Stimulated activated CD4-positive, alpha-beta T cell treated with anti-CD3 and anti-CD28 coated beads, Interleukin-4, amount 100 ng/mL, for 1 hour (primary cell): ENCODE measurements around the gene UMPS.
"Not testable (repeated sequence)": the region's sequence is repeated elsewhere in the genome, so short reads cannot be mapped to it uniquely, and the experiment has no call there.

Experiments
- DNase-seq: peaks from one replicate; pipeline ENCODE4 v3.0.0-alpha.2; 2020

Gene UMPS

DNA sequence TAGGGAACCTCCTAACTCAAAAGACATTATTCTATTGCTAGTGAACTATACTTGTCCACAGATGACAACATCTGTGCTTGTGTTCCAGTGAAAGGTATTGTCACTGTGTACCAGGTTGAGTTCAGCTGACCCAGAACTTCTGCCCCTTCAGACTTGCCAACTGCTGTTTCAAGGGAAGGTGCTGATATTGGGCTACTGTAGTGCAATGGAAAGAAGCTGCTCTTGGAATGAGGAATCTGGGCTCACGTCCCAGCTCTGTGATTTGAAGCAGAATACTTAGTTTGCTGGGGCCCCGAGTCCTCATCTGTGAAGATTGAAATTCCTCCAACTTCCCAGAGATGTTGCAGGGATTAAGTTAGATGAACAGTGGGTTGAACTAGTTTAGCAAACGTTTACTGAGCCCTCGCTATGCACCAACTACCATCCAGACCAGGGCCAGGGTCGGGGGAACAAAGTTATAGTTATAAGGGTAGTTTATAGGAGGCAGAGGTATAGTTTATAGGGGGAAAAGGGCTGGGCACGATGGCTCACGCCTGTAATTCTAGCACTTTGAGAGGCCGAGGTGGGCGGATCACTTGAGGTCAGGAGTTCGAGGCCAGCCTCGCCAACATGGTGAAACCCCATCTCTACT is 15.9 kb upstream of the UMPS start:
- DNase-seq, result no peak

DNA sequence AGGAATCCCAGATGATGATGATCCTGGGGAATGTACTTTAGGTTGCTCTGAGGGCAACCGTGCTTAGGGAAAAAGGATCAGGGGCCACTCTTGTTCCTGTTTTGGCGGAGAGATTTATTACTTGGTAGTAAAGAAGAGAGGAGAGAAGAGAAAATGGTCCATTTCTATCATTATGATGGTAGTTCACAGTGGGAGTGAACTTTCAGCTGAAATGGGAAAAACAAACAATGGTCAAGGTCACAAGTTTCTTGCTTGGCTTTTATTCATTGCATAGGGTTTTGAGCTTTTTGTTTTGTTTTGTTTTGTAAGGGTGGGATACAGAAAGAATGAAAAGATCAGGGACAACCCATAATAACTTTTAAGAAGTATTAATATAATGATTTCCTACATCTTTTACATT is 7.7 kb upstream of the UMPS start:
- DNase-seq, result no peak

GRCh38 chr3:124730941-124731297 is 667 bp downstream of the UMPS start:
- DNase-seq, result peak; percentile 13

DNA sequence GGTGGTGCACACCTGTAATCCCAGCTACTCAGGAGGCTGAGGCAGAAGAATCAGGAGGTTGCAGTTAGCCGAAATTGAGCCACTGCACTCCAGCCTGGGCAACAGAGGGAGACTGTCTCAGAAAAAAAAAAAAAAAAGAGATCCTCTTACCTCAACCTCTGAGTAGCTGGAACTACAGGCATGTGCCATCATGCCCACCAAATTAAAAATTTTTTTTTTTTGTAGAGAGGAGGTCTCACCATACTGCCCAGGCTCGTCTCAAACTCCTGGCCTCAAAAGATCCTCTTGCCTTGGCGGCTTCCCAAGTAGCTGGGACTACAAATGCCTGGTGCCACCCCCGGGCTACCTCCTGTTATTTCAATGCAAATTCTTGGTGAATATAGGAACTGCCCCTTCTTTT is 1.5 kb downstream of the UMPS start:
- no peak for DNase-seq

- DNase-seq, result no peak
These were observed 10.8 kb downstream of the UMPS start for GRCh38 chr3:124741027-124741426.

GRCh38 chr3:124745756-124746155 is 15.5 kb downstream of the UMPS start:
- no peak for DNase-seq

GRCh38 chr3:124747111-124747981 is 17.1 kb downstream of the UMPS start:
- no peak for DNase-seq

DNA sequence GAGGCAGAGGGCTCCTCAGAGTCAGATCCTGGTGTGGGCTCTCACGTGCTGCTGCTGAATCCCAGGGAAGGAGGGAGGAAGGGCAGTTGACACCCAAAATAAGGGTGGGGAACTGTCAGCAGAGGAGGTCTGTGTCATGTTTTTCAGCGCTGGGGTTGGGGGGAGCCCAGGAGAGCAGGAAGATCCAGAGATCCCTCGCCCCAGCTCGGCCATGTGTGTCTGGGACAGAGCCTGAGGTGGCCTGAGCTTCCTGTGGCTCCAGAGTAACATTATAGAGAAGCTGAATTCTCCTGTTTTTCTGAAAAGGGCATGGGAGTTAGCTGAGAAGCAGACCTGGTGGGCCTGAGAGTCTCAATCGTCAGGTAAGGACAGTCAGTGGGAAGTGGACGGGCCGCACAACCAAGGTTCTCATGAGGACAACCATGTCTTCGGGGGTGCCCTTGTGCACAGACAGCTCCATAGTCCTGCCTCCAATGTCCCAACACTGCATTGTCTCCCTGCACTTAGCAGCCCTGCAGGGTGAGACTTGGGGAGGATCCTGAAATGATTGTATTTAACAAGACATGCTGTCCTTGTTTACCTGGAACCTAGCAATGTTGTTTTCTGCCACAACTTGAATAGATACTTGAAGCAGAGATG is 18.4 kb downstream of the UMPS start:
- no peak for DNase-seq

- not testable (repeated sequence) for DNase-seq
These were observed 19.6 kb downstream of the UMPS start for GRCh38 chr3:124749877-124750276.

DNA sequence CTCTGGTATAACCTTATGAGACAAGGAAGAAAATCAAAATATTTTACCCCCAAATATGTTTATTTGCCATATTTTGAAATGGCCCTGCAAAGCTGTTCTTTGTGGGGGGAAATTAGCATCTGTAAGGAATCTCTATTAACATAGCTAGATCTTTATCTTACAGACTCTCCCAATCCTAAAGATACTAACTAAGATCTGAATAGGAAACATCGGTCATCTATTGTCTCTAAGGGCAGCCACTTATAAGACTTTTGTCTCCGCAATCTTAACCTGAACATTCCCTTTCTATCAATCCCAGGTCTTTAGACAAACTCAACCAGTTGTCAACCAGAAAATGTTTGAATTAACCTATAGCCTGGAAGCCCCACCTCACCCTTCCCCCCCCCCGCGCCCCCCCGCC is 21.2 kb downstream of the UMPS start:
- DNase-seq, result no peak

DNA sequence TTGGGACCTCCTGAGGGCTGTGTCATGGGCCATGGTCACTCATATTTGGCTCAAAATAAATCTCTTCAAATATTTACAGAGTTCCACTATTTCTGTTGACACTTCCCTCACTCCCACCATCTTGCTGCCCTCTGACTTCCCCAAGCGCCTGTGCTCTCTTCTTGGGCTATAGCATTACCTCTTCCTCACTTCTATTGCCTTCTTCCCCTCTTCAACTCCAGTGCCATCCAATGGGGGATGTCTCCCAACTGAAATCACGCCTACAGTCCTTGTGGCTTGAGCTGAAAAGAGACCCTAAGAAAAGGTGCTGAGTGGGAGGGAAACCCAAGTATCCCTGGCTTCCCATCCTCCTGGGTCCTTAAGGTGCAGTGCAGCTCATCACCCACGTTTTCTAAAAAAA is 21.8 kb downstream of the UMPS start:
- no peak for DNase-seq

- not testable (repeated sequence) for DNase-seq
These were observed 27.7 kb downstream of the UMPS start for GRCh38 chr3:124757926-124758325.

DNA sequence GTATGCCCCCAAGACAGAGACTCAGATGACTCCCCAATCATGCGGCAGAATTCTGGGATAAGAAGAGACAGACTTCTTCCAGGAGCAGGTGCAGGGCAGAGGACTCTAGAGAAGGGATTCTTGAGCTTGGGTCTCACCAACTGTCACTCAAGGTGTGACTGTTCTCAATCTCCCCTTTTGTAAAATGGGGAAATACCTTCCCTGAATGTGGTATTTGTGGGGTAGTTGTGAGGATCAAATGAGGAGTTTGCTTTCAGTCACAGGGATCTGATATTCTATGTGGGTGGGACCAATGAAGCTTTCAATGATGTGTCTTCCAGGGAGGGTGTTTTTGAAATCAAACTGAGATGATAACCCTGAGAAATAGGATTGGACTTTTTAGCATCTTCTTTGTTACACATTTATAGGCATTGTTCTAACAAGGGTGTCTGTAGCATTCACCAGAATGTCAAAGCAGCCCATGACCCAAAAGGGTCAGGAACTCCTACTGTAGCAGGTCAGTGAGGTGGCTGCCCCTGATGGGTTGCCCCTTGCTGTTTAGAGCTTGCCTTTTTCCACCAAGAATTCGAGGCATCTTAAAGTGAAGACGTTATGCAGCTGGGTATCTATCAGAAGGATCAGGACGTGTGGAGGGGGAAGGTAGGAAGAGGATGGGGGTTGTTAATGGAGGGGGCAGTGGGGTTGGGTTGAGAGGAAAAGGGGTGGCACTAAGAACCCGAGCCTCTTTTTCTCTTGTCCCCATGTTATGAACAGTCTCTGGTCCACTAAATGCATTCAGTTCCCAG is 28.8 kb downstream of the UMPS start:
- DNase-seq, result no peak

DNA sequence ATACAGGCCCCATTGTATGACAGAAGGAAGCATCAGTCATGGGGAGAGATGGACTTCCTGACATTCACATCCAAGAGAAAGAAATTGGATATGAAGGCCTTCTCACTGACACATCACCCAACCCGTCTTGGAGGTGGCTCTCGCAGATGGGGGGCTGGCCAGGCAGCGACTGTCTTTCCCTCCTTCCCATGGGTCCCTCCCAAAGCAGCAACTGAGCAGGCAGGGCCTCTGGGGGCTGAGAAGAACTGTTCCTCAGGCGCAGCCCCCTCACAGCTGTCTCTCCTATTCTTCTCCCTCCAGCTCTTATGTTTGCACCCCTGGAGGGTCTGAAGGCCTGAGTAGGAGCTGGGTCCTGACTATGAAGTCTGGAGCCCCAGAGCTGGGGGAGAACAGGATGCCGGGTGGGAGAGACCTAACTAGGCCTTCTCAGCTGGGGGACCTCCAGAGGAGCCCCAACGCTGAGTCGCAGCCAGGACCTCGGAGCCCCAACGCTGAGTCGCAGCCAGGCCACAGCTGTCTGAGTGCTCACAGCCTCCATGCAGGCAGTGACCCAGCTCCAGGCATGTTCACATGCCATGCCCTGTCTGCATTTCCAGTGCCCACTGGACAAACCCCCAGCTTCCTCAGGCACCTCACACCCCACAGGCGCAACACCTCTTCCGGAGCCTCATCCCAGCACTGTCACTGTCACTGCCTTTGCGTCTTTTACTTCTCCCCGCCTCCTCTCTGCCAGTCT is 29.6 kb downstream of the UMPS start:
- DNase-seq, result no peak

GRCh38 chr3:124760601-124761000 is 30.3 kb downstream of the UMPS start:
- no peak for DNase-seq

- DNase-seq, result peak; percentile 78
These were observed 31.1 kb downstream of the UMPS start for GRCh38 chr3:124761250-124761796.

DNA sequence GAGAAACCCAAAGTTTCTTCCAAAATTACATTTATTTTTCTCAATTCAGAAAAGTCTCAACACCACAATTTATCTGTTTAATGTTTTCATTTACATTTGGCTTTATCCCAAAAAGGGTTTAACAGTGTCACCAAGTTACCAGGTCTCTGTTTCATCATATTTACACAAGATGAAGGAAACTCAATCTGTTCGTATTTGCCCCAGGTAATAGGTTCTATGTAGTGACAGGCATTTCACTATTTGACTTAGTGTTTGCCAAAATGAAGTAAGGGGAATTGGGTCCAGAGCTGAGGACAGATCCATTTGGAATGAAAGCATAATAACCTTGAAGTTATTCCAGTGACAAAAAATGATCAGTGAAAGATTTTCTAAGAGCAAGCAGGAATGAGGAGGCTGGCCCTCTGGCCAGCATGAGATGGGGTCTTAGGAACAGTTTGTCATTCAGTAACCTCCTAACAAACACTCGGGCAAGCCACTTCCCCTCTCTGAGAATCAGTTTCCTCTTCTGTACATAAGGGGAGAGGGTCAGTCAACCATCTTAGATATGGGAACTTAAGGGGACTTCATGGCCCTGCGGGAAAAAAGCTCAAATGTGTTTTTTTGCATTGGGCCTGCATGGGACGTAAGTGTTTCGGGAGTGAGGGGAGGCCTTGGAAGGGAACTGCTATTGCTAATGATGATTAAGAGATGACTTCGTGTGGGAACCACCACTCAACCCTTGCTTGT is 31.8 kb downstream of the UMPS start:
- no peak for DNase-seq

- no peak for DNase-seq
These were observed 32.4 kb downstream of the UMPS start for GRCh38 chr3:124762661-124763011.

GRCh38 chr3:124763206-124763605 is 33.0 kb downstream of the UMPS start:
- no peak for DNase-seq

GRCh38 chr3:124763644-124764358 is 33.5 kb downstream of the UMPS start:
- no peak for DNase-seq

DNA sequence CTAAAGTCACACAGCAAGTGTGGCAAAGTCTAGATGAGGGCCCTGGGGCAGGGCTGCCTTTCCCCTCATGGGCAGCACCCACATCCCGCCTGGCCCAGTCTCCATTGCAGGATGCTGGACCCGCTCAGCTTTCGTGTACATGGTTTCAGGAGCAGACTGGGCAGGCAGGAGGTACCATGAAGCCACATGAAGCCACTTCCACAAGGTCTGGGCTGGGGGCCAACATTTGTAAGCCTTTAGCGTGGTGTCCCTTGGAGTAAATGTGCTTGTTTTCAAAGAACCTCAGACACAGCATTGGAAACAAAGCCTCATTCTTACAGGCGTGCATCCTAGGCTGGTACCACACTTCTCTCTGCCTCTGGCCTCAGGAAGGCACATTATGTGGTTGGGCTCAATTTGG is 34.5 kb downstream of the UMPS start:
- DNase-seq, result no peak
